Endothelial cell of umbilical vein (primary cell): ENCODE measurements around the gene STOML1.

Source experiments
- EZH2 ChIP-seq: IDR thresholded peaks from 2 replicates; pipeline ENCODE4 v1.6.1; 2012; ENCODE audit warnings: borderline replicate concordance, low read depth, mild to moderate bottlenecking, moderate library complexity, low read length, inconsistent platforms; ENCODE audit not compliant: severe bottlenecking
- JUN ChIP-seq: IDR thresholded peaks from 2 replicates; pipeline ENCODE4 v1.6.1; 2011; ENCODE audit warnings: borderline replicate concordance, low read depth; ENCODE audit not compliant: insufficient read length, insufficient read depth
- POLR2A ChIP-seq: IDR thresholded peaks from 2 replicates; pipeline ENCODE4 v1.6.1; 2012; ENCODE audit warnings: low read depth, mild to moderate bottlenecking, control low read depth, low read length
- POLR2AphosphoS5 ChIP-seq: IDR thresholded peaks from 2 replicates; pipeline ENCODE4 v1.6.1; 2012; ENCODE audit warnings: low read depth, mild to moderate bottlenecking, control low read depth, low read length, moderate library complexity; ENCODE audit not compliant: insufficient read depth

DNA sequence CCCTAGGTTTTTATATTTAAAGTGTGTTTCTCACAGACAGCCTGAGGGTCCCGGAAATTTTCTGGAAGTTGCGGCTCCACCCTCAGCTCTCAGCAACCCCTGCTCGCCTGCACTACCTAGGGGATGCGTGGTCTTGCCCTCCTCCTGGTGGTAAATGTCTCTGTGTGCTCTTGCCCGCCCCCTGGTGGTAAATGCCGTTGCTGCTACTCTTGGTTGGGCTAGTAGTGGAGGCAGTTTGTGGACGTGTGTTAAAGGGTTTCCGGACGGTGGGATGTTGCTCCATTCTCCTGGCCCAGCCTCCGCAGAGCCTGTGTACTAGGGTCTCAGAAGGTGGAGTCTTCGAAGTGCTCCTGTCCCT is 27.4 kb downstream of the STOML1 start:
- TF ChIP-seq POLR2A (no peak), EZH2 (no peak), POLR2AphosphoS5 (no peak), JUN (no peak)
